ENCODE results near the gene ZNF385B.

- no peak for TF ChIP-seq POLR2A (IDR thresholded peaks at IDR 0.05; ENCODE audit: low read depth)
- no peak for TF ChIP-seq EP300 (IDR thresholded peaks at IDR 0.05)
- no peak for TF ChIP-seq CTCF (IDR thresholded peaks at IDR 0.05)
Measured at GRCh38 chr2:179814050-179814449, 47.4 kb downstream of the ZNF385B start.

Measured in esophagus muscularis mucosa (tissue), 4 donors.